ENCODE data around the gene TMPRSS6. TPM values are rescaled to one million over a fixed set of nuclear protein-coding genes. Genes with fewer than 3 reads are reported as not detected.

TMPRSS6 gene
- total and polyA plus RNA-seq, 2 of the 13 experiments (the other 11 are each of a cell fraction or from before 2014, with no cell fraction given): 4.2 to 4.8 TPM

DNA sequence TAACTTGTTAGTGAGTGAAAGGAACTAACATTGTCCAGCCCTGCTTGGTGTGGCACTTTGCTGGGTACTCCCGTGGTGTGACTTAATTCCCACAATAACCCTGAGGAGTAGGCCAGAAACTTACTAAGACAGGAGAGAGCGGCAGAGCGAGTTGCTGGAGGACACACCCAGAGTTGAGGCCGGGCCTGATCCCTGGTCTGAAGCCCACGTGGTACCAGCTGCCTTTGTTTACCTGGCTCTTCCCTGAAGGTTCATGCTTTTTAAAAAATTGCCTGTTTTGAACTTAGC lies 89.4 kb downstream of the TMPRSS6 start (continued):
- TF ChIP-seq SMAD3 (CRISPR knock-in tag; IDR thresholded peaks at IDR 0.05) (no peak), ZNF598 (CRISPR knock-in tag; IDR thresholded peaks at IDR 0.05; ENCODE audit: borderline replicate concordance) (no peak), MXI1 (IDR thresholded peaks at IDR 0.05; ENCODE audit: borderline replicate concordance, low read depth, low read length) (peak; percentile 28; the same call in 1 of the 3 replicates), BRCA1 (CRISPR knock-in tag; IDR thresholded peaks at IDR 0.05) (no peak), KLF12 (CRISPR knock-in tag; IDR thresholded peaks at IDR 0.05; ENCODE audit: borderline replicate concordance) (peak; percentile 28; the same call in 1 of the 2 replicates), ZFP41 (CRISPR knock-in tag; IDR thresholded peaks at IDR 0.05; ENCODE audit: borderline replicate concordance) (no peak), ZNF839 (CRISPR knock-in tag; IDR thresholded peaks at IDR 0.05; ENCODE audit: borderline replicate concordance) (no peak), ZNF614 (CRISPR knock-in tag; IDR thresholded peaks at IDR 0.05; ENCODE audit: borderline replicate concordance) (no peak), NRL (CRISPR knock-in tag; IDR thresholded peaks at IDR 0.05; ENCODE audit: borderline replicate concordance) (no peak), ZNF563 (CRISPR knock-in tag; IDR thresholded peaks at IDR 0.05) (no peak), ZNF441 (CRISPR knock-in tag; IDR thresholded peaks at IDR 0.05; ENCODE audit: borderline replicate concordance) (0 out of 2 replicates have a peak, but pooled peaks have one; percentile 9), SMAD1 (CRISPR knock-in tag; IDR thresholded peaks at IDR 0.05; ENCODE audit: borderline replicate concordance, low read depth) (no peak), ZC3H13 (CRISPR knock-in tag; IDR thresholded peaks at IDR 0.05) (no peak), GATA4 (IDR thresholded peaks at IDR 0.05; ENCODE audit: borderline replicate concordance, low read depth) (no peak), U2AF1 (optimal IDR thresholded peaks at IDR 0.05; ENCODE audit: low read depth, low read length) (no peak), POLR2A (IDR thresholded peaks at IDR 0.05; ENCODE audit: insufficient read depth in 1 of 2, low read depth in 2 of 2, low read length in 2 of 2) (peak in 1 of 2 experiments; percentile 39; a peak in 1 of 4 replicates), ZNF451 (CRISPR knock-in tag; IDR thresholded peaks at IDR 0.05) (no peak), HNRNPUL1 (IDR thresholded peaks at IDR 0.05; ENCODE audit: low read depth, low read length) (no peak), HOXA3 (CRISPR knock-in tag; IDR thresholded peaks at IDR 0.05) (no peak; the same call in 1 of the 2 replicates)
- TF ChIP-seq, protein P1, sequence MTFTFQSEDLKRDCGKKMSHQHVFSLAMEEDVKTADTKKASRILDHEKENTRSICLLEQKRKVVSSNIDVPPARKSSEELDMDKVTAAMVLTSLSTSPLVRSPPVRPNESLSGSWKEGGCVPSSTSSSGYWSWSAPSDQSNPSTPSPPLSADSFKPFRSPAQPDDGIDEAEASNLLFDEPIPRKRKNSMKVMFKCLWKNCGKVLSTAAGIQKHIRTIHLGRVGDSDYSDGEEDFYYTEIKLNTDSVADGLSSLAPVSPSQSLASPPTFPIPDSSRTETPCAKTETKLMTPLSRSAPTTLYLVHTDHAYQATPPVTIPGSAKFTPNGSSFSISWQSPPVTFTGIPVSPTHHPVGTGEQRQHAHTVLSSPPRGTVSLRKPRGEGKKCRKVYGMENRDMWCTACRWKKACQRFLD (CRISPR knock-in tag; IDR thresholded peaks at IDR 0.05; ENCODE audit: borderline replicate concordance): no peak
- TF ChIP-seq, protein P2, sequence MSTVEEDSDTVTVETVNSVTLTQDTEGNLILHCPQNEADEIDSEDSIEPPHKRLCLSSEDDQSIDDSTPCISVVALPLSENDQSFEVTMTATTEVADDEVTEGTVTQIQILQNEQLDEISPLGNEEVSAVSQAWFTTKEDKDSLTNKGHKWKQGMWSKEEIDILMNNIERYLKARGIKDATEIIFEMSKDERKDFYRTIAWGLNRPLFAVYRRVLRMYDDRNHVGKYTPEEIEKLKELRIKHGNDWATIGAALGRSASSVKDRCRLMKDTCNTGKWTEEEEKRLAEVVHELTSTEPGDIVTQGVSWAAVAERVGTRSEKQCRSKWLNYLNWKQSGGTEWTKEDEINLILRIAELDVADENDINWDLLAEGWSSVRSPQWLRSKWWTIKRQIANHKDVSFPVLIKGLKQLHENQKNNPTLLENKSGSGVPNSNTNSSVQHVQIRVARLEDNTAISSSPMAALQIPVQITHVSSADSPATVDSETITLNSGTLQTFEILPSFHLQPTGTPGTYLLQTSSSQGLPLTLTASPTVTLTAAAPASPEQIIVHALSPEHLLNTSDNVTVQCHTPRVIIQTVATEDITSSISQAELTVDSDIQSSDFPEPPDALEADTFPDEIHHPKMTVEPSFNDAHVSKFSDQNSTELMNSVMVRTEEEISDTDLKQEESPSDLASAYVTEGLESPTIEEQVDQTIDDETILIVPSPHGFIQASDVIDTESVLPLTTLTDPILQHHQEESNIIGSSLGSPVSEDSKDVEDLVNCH (CRISPR knock-in tag; IDR thresholded peaks at IDR 0.05): no peak
- TF ChIP-seq, protein P3, sequence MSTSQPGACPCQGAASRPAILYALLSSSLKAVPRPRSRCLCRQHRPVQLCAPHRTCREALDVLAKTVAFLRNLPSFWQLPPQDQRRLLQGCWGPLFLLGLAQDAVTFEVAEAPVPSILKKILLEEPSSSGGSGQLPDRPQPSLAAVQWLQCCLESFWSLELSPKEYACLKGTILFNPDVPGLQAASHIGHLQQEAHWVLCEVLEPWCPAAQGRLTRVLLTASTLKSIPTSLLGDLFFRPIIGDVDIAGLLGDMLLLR (CRISPR knock-in tag; IDR thresholded peaks at IDR 0.05): no peak
- TF ChIP-seq, protein P4, sequence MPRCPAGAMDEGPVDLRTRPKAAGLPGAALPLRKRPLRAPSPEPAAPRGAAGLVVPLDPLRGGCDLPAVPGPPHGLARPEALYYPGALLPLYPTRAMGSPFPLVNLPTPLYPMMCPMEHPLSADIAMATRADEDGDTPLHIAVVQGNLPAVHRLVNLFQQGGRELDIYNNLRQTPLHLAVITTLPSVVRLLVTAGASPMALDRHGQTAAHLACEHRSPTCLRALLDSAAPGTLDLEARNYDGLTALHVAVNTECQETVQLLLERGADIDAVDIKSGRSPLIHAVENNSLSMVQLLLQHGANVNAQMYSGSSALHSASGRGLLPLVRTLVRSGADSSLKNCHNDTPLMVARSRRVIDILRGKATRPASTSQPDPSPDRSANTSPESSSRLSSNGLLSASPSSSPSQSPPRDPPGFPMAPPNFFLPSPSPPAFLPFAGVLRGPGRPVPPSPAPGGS (CRISPR knock-in tag; IDR thresholded peaks at IDR 0.05): no peak
- TF ChIP-seq, protein P5, sequence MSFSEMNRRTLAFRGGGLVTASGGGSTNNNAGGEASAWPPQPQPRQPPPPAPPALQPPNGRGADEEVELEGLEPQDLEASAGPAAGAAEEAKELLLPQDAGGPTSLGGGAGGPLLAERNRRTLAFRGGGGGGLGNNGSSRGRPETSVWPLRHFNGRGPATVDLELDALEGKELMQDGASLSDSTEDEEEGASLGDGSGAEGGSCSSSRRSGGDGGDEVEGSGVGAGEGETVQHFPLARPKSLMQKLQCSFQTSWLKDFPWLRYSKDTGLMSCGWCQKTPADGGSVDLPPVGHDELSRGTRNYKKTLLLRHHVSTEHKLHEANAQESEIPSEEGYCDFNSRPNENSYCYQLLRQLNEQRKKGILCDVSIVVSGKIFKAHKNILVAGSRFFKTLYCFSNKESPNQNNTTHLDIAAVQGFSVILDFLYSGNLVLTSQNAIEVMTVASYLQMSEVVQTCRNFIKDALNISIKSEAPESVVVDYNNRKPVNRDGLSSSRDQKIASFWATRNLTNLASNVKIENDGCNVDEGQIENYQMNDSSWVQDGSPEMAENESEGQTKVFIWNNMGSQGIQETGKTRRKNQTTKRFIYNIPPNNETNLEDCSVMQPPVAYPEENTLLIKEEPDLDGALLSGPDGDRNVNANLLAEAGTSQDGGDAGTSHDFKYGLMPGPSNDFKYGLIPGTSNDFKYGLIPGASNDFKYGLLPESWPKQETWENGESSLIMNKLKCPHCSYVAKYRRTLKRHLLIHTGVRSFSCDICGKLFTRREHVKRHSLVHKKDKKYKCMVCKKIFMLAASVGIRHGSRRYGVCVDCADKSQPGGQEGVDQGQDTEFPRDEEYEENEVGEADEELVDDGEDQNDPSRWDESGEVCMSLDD (CRISPR knock-in tag; IDR thresholded peaks at IDR 0.05; ENCODE audit: borderline replicate concordance): 0 out of 2 replicates have a peak, but pooled peaks have one; percentile 9
